ENCODE measurements around the gene AKAP1.

AKAP1 gene

DNA sequence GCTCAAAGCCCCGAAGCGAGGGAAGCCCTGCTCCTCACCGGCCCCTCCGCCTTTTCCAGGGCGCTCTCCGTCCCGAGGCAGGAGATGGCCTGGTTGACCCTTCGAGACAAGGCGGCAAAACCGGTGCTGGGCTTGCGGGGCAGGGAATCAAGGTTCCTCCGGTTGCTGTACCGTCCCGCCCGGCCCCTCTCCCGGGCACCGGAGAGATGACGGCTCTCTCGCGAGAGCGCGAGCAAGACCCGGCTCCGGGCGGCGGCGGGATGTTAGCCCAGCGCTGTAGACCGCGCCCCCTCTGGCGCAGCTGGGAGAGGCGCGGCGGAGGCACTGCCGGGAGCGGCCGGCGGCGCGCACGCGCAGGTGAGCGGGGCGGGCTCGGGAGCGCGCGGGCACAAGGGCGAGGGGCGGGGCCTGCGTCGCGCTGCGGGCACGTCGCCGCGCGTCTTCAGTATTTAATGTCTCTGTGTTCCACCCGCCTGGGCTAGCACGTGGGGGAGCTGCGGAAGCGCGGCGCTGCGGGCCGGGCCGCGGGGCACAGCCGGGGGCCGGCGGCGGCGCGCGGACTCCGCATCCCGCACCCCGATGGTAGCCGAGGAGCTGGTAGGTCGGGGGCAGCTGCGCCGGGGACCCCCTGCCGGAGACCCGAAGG is at the start of gene AKAP1:
TSS of gene AKAP1 (plus strand) at position 445 of the 646 bp plus-strand sequence. CDS start 20,219 bp downstream, outside the sequence.
- Mint-ChIP-seq H3K9me3 (no peaks in the 10 kb centered on the region), H3K4me1 (peaks cover 31% of the 10 kb centered on the region), H3K27ac (peak within 1 kb of the TSS; percentile 91), H3K27me3 (no peaks in the 10 kb centered on the region), H3K4me3 (peak within 1 kb of the TSS; percentile 86), H3K36me3 (ENCODE audit: low read depth) (peaks cover 6% of the 10 kb centered on the region)
- peak; percentile 94 for DNase-seq
- peak; percentile 96 for ATAC-seq

DNA sequence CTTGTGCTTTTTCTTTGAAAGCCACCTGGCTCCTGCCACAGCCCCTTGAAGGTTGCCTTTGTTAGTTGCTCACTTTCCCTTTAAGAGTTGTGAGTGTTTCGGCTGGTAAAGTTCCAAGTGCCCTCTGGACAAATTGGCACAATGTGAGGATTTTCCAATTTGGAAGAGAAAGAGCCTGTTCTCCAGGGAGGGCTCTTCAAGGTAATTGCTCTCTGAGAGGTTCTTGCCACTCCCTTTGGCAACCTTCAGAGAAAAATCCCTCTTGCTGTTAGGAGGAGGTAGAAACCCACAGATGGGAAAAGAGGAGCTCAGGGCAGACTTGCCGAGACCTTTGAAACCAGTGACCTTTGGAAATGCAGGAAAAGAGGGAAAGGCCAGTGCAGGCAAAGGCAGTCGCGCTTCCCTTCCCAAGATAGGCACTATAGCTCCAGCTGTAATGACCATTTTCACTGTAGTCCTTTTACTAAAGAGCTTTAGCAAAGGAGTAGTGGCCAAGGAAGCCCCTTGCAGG is 49.0 kb upstream of the AKAP1 start:
- H3K9me3 Mint-ChIP-seq = no peaks in the 10 kb centered on the region
- H3K27me3 Mint-ChIP-seq = peaks cover 31% of the 10 kb centered on the region
- no peak overlapping the region for H3K4me3 Mint-ChIP-seq
- H3K27ac Mint-ChIP-seq = no peak overlapping the region
- H3K36me3 Mint-ChIP-seq (ENCODE audit: low read depth) = no peaks in the 10 kb centered on the region
- ATAC-seq (no peak), DNase-seq (no peak)
- H3K4me1 Mint-ChIP-seq = no peaks in the 10 kb centered on the region

DNA sequence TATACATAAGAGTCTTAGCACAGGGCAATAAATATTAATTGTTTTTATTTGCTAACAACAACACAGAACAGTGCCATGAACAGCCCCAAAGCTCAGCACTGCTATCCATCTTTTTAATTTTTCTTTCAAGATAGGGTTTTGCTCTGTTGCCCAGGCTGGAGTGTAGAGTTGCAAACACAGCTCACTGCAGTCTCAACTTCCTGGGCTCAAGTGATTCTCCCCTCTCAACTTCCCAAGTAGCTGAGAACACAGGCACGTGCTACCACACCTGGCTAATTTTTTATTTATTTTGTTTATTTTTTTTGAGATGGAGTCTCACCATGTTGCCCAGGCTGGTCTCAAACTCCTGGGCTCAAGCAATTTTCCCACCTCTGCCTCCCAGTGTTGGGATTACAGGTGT is 47.6 kb upstream of the AKAP1 start:
- peaks cover 40% of the 10 kb centered on the region for H3K27me3 Mint-ChIP-seq
- DNase-seq (no peak), ATAC-seq (no peak)
- H3K27ac Mint-ChIP-seq = no peak overlapping the region
- H3K4me1 Mint-ChIP-seq = no peaks in the 10 kb centered on the region
- H3K36me3 Mint-ChIP-seq (ENCODE audit: low read depth) = no peaks in the 10 kb centered on the region
- H3K9me3 Mint-ChIP-seq = no peaks in the 10 kb centered on the region
- no peak overlapping the region for H3K4me3 Mint-ChIP-seq

DNA sequence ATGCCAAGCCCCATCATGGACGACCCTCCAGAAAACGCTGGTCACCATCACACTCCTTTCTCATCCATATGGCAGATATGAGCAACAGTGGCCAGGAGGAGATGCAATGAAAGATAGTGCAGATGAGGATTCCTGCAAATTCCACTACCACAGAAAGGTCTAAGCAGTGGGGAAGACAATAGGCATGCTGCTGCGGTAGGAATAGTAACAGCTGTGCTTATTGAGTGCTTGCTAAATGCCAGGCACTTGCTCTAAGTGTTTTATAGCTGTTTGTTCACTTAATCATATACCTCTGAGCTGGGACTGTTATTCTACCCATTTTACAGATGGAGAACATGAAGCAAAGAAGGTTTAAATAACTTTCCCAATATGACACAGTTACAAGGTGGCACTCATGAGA is 46.6 kb upstream of the AKAP1 start:
- DNase-seq (no peak), ATAC-seq (no peak)
- no peaks in the 10 kb centered on the region for H3K36me3 Mint-ChIP-seq (ENCODE audit: low read depth)
- H3K9me3 Mint-ChIP-seq = no peaks in the 10 kb centered on the region
- peaks cover 49% of the 10 kb centered on the region for H3K27me3 Mint-ChIP-seq
- no peak overlapping the region for H3K4me3 Mint-ChIP-seq
- no peaks in the 10 kb centered on the region for H3K4me1 Mint-ChIP-seq
- H3K27ac Mint-ChIP-seq = no peak overlapping the region

DNA sequence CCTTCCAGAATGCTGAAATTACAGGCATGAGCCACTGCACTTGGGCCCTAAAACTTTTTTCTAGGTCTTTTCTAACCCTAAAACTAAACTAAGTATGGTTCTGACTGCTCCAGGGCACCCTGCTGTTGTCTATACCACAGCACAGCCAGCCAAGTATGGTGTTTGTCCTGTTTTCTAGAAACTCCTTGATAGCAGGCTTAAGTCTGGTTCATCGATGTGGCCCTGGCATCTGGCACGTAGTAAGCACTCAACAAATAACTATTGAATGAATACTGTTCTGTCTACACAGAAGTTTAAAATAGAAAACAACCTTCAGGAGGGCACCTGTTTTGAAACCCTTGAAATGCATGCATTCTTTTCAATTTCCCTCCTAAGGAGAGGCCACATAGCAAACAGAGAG is 44.5 kb upstream of the AKAP1 start:
- no peaks in the 10 kb centered on the region for H3K9me3 Mint-ChIP-seq
- no peaks in the 10 kb centered on the region for H3K36me3 Mint-ChIP-seq (ENCODE audit: low read depth)
- no peak overlapping the region for H3K4me3 Mint-ChIP-seq
- no peak for ATAC-seq
- H3K27ac Mint-ChIP-seq = no peak overlapping the region
- no peak for DNase-seq
- peaks cover 5% of the 10 kb centered on the region for H3K4me1 Mint-ChIP-seq
- peaks cover 65% of the 10 kb centered on the region for H3K27me3 Mint-ChIP-seq

- no peak overlapping the region for H3K4me3 Mint-ChIP-seq
- H3K27me3 Mint-ChIP-seq = peaks cover 71% of the 10 kb centered on the region
- no peaks in the 10 kb centered on the region for H3K36me3 Mint-ChIP-seq (ENCODE audit: low read depth)
- H3K27ac Mint-ChIP-seq = no peak overlapping the region
- no peaks in the 10 kb centered on the region for H3K9me3 Mint-ChIP-seq
- H3K4me1 Mint-ChIP-seq = peaks cover 14% of the 10 kb centered on the region
- no peak for ATAC-seq
- DNase-seq = no peak
Observed at GRCh38 chr17:57043276-57043675, 41.8 kb upstream of the AKAP1 start.

DNA sequence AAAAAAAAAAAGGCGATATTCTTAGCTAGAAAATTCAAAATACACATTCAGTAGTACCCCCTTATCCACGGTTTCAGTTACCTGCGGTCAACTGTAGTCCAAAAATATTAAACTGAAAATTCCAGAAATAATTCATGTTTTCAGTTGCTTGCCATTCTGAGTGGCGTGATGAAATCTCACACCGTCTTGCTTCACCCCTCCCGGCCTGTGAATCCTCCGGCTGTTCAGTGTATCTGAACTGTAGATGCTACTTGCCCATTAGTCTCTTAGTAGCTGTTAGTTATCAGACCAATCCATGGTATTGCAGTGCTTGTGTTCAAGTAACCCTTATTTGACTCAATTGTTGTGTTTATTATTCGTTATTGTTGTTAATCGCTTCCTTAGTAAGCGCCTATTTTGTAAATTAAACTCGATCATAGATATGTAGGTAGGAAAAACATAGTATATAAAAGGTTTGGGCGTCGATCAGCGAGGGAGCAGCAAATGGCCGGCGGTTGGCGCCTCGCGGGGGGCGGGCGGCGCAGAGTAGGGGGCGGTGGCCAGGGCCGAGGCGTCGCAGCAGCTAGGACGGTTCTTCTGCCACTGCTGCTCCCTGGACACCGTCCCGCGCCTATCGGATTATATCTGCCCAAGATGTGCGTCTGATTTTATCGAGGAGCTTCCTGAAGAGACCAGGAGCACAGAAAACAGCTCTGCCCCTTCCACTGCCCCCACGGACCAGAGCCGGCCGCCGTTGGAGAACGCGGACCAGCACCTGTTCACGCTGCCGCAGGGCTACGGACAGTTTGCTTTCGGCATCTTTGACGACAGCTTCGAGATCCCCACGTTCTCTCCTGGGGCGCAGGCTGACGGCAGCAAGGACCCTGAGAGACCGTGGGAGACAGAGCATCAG is 39.8 kb upstream of the AKAP1 start:
- no peaks in the 10 kb centered on the region for H3K36me3 Mint-ChIP-seq (ENCODE audit: low read depth)
- DNase-seq (no peak), ATAC-seq (no peak)
- H3K4me3 Mint-ChIP-seq = peak overlapping the region; percentile 45
- H3K4me1 Mint-ChIP-seq = peaks cover 14% of the 10 kb centered on the region
- H3K9me3 Mint-ChIP-seq = no peaks in the 10 kb centered on the region
- peaks cover 60% of the 10 kb centered on the region for H3K27me3 Mint-ChIP-seq
- H3K27ac Mint-ChIP-seq = no peak overlapping the region

DNA sequence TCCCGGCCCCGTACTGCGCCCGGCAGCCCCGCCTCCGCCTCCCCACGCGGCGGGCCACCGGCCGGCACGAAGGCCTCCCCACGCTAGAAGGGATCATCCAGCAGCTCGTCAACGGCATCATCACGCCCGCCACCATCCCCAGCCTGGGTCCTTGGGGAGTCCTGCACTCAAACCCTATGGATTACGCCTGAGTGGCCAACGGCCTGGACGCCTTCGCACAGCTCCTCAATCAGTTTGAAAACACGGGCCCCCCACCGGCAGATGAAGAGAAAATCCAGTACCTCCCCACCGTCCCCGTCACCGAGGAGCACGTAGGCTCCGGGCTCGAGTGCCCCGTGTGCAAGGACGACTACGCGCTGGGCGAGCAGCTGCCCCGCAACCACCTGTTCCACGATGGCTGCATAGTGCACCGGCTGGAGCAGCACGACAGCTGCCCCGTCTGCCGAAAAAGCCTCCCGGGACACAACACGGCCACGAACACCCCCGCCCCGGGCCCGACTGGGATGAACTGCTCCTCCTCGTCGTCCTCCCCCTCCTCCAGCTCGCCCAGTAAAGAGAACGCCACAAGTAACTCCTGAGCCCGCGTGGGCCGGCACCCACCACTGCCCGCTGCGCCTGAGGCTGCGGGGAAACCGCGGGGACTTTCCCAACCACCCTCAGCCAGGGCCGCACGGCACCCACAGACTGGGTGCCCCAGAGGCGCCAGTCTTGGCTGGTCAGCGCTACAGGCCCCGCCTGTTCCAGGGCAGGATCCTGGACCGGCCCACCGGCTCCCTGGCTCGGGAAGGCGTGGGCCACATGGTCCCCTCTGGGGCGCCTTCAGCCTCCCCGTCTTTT is 39.0 kb upstream of the AKAP1 start:
- H3K36me3 Mint-ChIP-seq (ENCODE audit: low read depth) = no peaks in the 10 kb centered on the region
- H3K4me1 Mint-ChIP-seq = peaks cover 14% of the 10 kb centered on the region

GRCh38 chr17:57046749-57047148 is 38.3 kb upstream of the AKAP1 start:
- H3K27me3 Mint-ChIP-seq = peaks cover 49% of the 10 kb centered on the region
- no peak overlapping the region for H3K27ac Mint-ChIP-seq
- no peak for ATAC-seq
- H3K9me3 Mint-ChIP-seq = no peaks in the 10 kb centered on the region
- H3K36me3 Mint-ChIP-seq (ENCODE audit: low read depth) = no peaks in the 10 kb centered on the region
- DNase-seq = no peak
- peak overlapping the region; percentile 64 for H3K4me3 Mint-ChIP-seq
- H3K4me1 Mint-ChIP-seq = peaks cover 14% of the 10 kb centered on the region

More for the DNA sequence above, 39.0 kb upstream of the AKAP1 start:
- ATAC-seq (peak; percentile 60), DNase-seq (peak; percentile 48)
- H3K27ac Mint-ChIP-seq = peak overlapping the region; percentile 22
- H3K9me3 Mint-ChIP-seq = no peaks in the 10 kb centered on the region
- peaks cover 55% of the 10 kb centered on the region for H3K27me3 Mint-ChIP-seq
- H3K4me3 Mint-ChIP-seq = peak overlapping the region; percentile 64

- H3K36me3 Mint-ChIP-seq (ENCODE audit: low read depth) = no peaks in the 10 kb centered on the region
- no peak overlapping the region for H3K4me3 Mint-ChIP-seq
- H3K27me3 Mint-ChIP-seq = peaks cover 41% of the 10 kb centered on the region
- DNase-seq (no peak), ATAC-seq (no peak)
- no peak overlapping the region for H3K27ac Mint-ChIP-seq
- H3K9me3 Mint-ChIP-seq = no peaks in the 10 kb centered on the region
- H3K4me1 Mint-ChIP-seq = peaks cover 14% of the 10 kb centered on the region
Observed at GRCh38 chr17:57048096-57048495, 37.0 kb upstream of the AKAP1 start.

DNA sequence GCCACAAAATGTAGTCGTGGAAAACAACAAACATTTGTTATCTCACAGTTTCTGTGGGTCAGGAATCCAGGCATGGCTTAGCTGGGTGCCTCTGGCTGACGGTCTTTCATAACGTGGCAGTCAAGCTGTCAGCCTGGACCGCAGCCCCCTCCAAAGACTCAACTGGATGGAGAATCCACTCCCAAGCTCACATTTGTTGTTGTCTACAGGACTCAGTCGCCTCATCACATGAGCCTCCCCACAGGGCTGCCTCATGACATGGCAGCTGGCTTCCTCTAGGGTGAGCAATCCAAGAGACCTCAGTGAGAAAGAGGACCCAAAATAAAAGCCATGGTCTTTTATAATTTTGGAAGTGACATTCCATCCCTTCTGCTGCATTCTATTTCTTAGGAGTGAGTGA is 34.7 kb upstream of the AKAP1 start:
- Mint-ChIP-seq H3K27me3 (peaks cover 21% of the 10 kb centered on the region), H3K36me3 (ENCODE audit: low read depth) (no peaks in the 10 kb centered on the region), H3K27ac (no peak overlapping the region), H3K4me3 (no peak overlapping the region), H3K9me3 (no peaks in the 10 kb centered on the region), H3K4me1 (peaks cover 10% of the 10 kb centered on the region)
- no peak for DNase-seq
- ATAC-seq = no peak

GRCh38 chr17:57051886-57052361 is 33.1 kb upstream of the AKAP1 start:
- Mint-ChIP-seq H3K4me3 (no peak overlapping the region), H3K36me3 (ENCODE audit: low read depth) (no peaks in the 10 kb centered on the region), H3K4me1 (no peaks in the 10 kb centered on the region), H3K9me3 (no peaks in the 10 kb centered on the region), H3K27me3 (peaks cover 8% of the 10 kb centered on the region), H3K27ac (no peak overlapping the region)
- DNase-seq (no peak), ATAC-seq (no peak)

- no peak for ATAC-seq
- no peak for DNase-seq
- Mint-ChIP-seq H3K4me1 (no peaks in the 10 kb centered on the region), H3K4me3 (no peak overlapping the region), H3K36me3 (ENCODE audit: low read depth) (no peaks in the 10 kb centered on the region), H3K27me3 (peaks cover 5% of the 10 kb centered on the region), H3K9me3 (no peaks in the 10 kb centered on the region), H3K27ac (no peak overlapping the region)
Observed at GRCh38 chr17:57062865-57063264, 22.2 kb upstream of the AKAP1 start.

- H3K27me3 Mint-ChIP-seq = peaks cover 10% of the 10 kb centered on the region
- ATAC-seq = no peak
- no peaks in the 10 kb centered on the region for H3K9me3 Mint-ChIP-seq
- DNase-seq = no peak
- no peak overlapping the region for H3K27ac Mint-ChIP-seq
- no peaks in the 10 kb centered on the region for H3K36me3 Mint-ChIP-seq (ENCODE audit: low read depth)
- H3K4me1 Mint-ChIP-seq = no peaks in the 10 kb centered on the region
- H3K4me3 Mint-ChIP-seq = no peak overlapping the region
Observed at GRCh38 chr17:57067162-57067561, 17.9 kb upstream of the AKAP1 start.

Data from activated naive CD8-positive, alpha-beta T cell treated with anti-CD3 and anti-CD28 coated beads, Interleukin-2, amount 50 U/mL, for 24 hours (primary cell).